ENCODE measurements around the gene CNNM1.

DNA sequence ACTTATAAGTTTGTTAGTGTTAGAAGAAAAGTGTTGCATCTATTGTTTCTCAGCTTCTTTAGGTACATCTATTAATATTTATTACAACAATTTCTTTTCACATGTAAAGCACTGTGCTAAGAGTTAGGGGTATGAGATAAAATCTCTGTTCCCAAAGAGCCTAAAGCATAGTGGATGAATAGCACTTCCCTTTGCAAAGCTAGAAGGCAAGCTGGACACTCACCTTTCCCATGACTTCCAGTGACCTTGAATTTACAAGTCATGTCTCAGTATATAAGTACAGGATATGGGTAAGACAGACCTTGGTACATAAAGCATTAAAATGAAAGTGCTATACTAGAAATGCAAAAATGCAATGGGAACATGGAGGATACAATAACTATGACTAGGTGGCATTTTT is 8.7 kb downstream of the CNNM1 start:
- no peak for TF ChIP-seq CTCF (conservative IDR thresholded peaks at IDR 0.05 in 1 of 2, IDR thresholded peaks at IDR 0.05 in 1 of 2; ENCODE audit: extremely low read depth in 1 of 2, insufficient read depth in 1 of 2, low read depth in 1 of 2, low read length in 2 of 2)
- TF ChIP-seq EZH2 (IDR thresholded peaks at IDR 0.05; ENCODE audit: borderline replicate concordance, low read length): no peak
